Sigmoid colon (tissue), 4 donors: ENCODE data around the gene CTDSPL2.

ENCODE experiments used
- EP300 ChIP-seq, 4 donors: sonication (generic); formaldehyde crosslinking; IDR thresholded peaks; one replicate each; pipeline ENCODE4 v1.6.1; 2017; ENCODE audit warnings: antibody characterized with exemption in 4 of 4
- POLR2A ChIP-seq, 2 donors: fragments of 450-650 bp; IDR thresholded peaks; one replicate each; pipeline ENCODE4 v1.6.1; 2016; ENCODE audit warnings: antibody characterized with exemption in 2 of 2, mild to moderate bottlenecking in 2 of 2, moderate library complexity in 2 of 2
- POLR2AphosphoS5 ChIP-seq, 4 donors: sonication (generic); formaldehyde crosslinking; IDR thresholded peaks; one replicate each; pipeline ENCODE4 v1.6.1; 2017; ENCODE audit warnings: antibody characterized with exemption in 4 of 4
- TF ChIP-seq, protein P1 (sequence below), 4 experiments: fragments of 450-650 bp in 3 of 4; fragments of 200-600 bp in 1 of 4; IDR thresholded peaks; one replicate each; pipeline ENCODE4 v1.5.1; 2016 to 2019; ENCODE audit warnings: antibody characterized with exemption in 4 of 4, mild to moderate bottlenecking in 3 of 4, moderate library complexity in 2 of 4

DNA sequence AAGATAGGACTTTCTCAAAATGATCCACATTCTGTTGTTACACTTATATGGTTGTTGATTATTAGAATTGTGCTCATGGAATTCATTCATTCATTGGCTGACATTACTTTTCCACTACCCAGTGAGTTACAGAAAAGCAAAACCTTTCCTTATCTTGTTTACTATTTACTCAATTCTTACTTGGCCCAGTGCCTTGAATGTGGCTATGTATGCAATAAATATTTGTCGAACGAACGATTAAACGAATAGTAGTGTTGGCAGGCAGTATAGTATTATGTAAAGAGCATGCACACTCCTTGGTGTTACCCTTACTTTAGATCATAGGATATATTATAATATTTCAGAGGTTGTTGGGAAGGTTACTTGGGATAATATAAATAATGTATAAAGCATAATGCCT, 31.0 kb downstream of the CTDSPL2 start:
- TF ChIP-seq, protein P1, sequence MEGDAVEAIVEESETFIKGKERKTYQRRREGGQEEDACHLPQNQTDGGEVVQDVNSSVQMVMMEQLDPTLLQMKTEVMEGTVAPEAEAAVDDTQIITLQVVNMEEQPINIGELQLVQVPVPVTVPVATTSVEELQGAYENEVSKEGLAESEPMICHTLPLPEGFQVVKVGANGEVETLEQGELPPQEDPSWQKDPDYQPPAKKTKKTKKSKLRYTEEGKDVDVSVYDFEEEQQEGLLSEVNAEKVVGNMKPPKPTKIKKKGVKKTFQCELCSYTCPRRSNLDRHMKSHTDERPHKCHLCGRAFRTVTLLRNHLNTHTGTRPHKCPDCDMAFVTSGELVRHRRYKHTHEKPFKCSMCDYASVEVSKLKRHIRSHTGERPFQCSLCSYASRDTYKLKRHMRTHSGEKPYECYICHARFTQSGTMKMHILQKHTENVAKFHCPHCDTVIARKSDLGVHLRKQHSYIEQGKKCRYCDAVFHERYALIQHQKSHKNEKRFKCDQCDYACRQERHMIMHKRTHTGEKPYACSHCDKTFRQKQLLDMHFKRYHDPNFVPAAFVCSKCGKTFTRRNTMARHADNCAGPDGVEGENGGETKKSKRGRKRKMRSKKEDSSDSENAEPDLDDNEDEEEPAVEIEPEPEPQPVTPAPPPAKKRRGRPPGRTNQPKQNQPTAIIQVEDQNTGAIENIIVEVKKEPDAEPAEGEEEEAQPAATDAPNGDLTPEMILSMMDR (IDR thresholded peaks at IDR 0.05), result no peak
- no peak for TF ChIP-seq POLR2A (IDR thresholded peaks at IDR 0.05)
- no peak for TF ChIP-seq EP300 (IDR thresholded peaks at IDR 0.05)
- TF ChIP-seq POLR2AphosphoS5 (IDR thresholded peaks at IDR 0.05), result no peak
